Stomach (tissue), 19 donors: Measurements from ENCODE around the gene GAGE2A. TPM values are rescaled to one million over a fixed set of nuclear protein-coding genes. Genes with fewer than 3 reads are reported as not detected.
"Not testable (repeated sequence)": the region's sequence is repeated elsewhere in the genome, so short reads cannot be mapped to it uniquely, and the experiment has no call there.

Source experiments
- DNase-seq, 2 donors: peaks; one replicate each; pipeline versions ENCODE4 v3.0.0 to v3.0.0-alpha.2; 2013 to 2019
- H3K27ac ChIP-seq, 5 donors: fragments of 200-600 bp in 4 of 5; sonication (generic) in 4 of 5; one replicate each; pipeline ENCODE4 v1.5.1; 2013 to 2019; ENCODE audit warnings: mild to moderate bottlenecking in 1 of 5, moderate library complexity in 1 of 5
- H3K27me3 ChIP-seq, 3 donors: fragments of 200-600 bp; sonication (generic); one replicate each; pipeline ENCODE4 v1.5.1; 2017 to 2019; ENCODE audit warnings: mixed run types in 1 of 3
- H3K36me3 ChIP-seq, 4 donors: fragments of 200-600 bp; sonication (generic); 1 replicate in 3 of 4; 2 replicates in 1 of 4; pipeline ENCODE4 v1.5.1; 2016 to 2019
- H3K4me1 ChIP-seq, 4 donors: fragments of 200-600 bp; sonication (generic); one replicate each; pipeline ENCODE4 v1.5.1; 2016 to 2019
- H3K4me3 ChIP-seq, 4 donors: fragments of 200-600 bp; sonication (generic) in 3 of 4; one replicate each; pipeline ENCODE4 v1.5.1; 2016 to 2019; ENCODE audit warnings: mild to moderate bottlenecking in 1 of 4
- H3K9me3 ChIP-seq, 4 donors: fragments of 200-600 bp; sonication (generic); one replicate each; pipeline ENCODE4 v1.5.1; 2016 to 2019
- WGBS, 5 donors: extraction: QIAGEN DNeasy Blood & Tissue Kit in 3 of 5; methylation state at CpG; one replicate each; pipeline versions ENCODE4 v1.1.5 to v1.1.7; 2013 to 2018; 5-methylcytosine and 5-hydroxymethylcytosine counted together
- intact Hi-C: fragments of 100-400 bp; cut with DNase I; formaldehyde crosslinking; loops from one replicate; pipeline ENCODE4 v1.15.1; 2023; ENCODE audit warnings: low total_unique reads
- long read RNA-seq, 10 donors: transcript quantifications; one replicate each; lab custom pipeline, GENCODE V29; 2026
- polyA plus RNA-seq, 3 donors: library from polyadenylated mRNA; stranded (reverse); fragments of 200-250 nt; gene quantifications; one replicate each; pipeline ENCODE4 v1.2.3, GENCODE V29; 2013
- total RNA-seq, 5 donors: library from RNA; depleted of rRNA; stranded (reverse); fragments of >200 nt; gene quantifications; one replicate each; pipeline versions ENCODE4 v1.1.0 to v1.2.3, GENCODE V29; 2014 to 2016
- donor health status: healthy with polysubstance abuse.
- donor health status: Bipolar disorder and iron deficiency.
- donor health status: healthy.

The GAGE2A gene
- total RNA-seq (not detected), polyA plus RNA-seq (not detected)
- long read RNA-seq, donor 1: 0 reads
- long read RNA-seq, donor 2: 0 reads
- long read RNA-seq, donor 3: 0 reads
- long read RNA-seq, donor 4: 0 reads
- long read RNA-seq, donor 5, partial matches to known transcripts: 0 of 1 reads
- long read RNA-seq, donor 5, other reads (novel, unspliced or antisense): 0 of 1 reads
- long read RNA-seq, donor 6: 0 reads
- long read RNA-seq, donor 7: 0 reads
- long read RNA-seq, donor 8: 0 reads
- long read RNA-seq, donor 9: 0 reads
- long read RNA-seq, donor 10: 0 reads

DNA sequence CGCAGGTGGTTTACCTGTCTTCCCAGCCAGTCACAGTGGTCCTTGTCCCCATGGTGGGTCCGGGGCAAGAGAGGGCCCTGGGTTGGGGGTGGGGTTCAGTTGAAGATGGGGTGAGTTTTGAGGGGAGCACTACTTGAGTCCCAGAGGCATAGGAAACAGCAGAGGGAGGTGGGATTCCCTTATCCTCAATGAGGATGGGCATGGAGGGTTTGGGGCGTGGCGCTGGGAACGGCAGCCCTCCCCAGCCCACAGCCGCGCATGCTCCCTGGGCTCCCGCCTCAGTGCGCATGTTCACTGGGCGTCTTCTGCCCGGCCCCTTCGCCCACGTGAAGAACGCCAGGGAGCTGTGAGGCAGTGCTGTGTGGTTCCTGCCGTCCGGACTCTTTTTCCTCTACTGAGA is at the start of gene GAGE2A:
Gene GAGE2A, plus strand, starts transcription at position 301 of the 400 bp plus-strand sequence. CDS start 1,155 bp downstream, outside the sequence.
- H3K27me3 ChIP-seq, H3K9me3 ChIP-seq, H3K4me1 ChIP-seq, H3K27ac ChIP-seq, H3K36me3 ChIP-seq, intact Hi-C loops, H3K4me3 ChIP-seq, DNase-seq: not testable (repeated sequence)
- WGBS, 5 donors: no CpG with 5 or more reads among the region's 16 CpGs

DNA sequence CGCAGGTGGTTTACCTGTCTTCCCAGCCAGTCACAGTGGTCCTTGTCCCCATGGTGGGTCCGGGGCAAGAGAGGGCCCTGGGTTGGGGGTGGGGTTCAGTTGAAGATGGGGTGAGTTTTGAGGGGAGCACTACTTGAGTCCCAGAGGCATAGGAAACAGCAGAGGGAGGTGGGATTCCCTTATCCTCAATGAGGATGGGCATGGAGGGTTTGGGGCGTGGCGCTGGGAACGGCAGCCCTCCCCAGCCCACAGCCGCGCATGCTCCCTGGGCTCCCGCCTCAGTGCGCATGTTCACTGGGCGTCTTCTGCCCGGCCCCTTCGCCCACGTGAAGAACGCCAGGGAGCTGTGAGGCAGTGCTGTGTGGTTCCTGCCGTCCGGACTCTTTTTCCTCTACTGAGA is 47.9 kb upstream of the GAGE2A start, which contains the start of gene GAGE12D:
Gene GAGE12D, plus strand, starts transcription at position 301 of the 400 bp plus-strand sequence. CDS start 1,155 bp downstream, outside the sequence.
- H3K4me3 ChIP-seq, H3K36me3 ChIP-seq, H3K27ac ChIP-seq, H3K9me3 ChIP-seq, intact Hi-C loops, H3K27me3 ChIP-seq, H3K4me1 ChIP-seq, DNase-seq: not testable (repeated sequence)
- no CpG with 5 or more reads among the region's 16 CpGs for WGBS, 5 donors

DNA sequence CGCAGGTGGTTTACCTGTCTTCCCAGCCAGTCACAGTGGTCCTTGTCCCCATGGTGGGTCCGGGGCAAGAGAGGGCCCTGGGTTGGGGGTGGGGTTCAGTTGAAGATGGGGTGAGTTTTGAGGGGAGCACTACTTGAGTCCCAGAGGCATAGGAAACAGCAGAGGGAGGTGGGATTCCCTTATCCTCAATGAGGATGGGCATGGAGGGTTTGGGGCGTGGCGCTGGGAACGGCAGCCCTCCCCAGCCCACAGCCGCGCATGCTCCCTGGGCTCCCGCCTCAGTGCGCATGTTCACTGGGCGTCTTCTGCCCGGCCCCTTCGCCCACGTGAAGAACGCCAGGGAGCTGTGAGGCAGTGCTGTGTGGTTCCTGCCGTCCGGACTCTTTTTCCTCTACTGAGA is 38.3 kb upstream of the GAGE2A start, which contains the start of gene GAGE12E:
Gene GAGE12E, plus strand, starts transcription at position 301 of the 400 bp plus-strand sequence. CDS start 1,155 bp downstream, outside the sequence.
- DNase-seq, H3K27ac ChIP-seq, H3K9me3 ChIP-seq, H3K27me3 ChIP-seq, H3K4me1 ChIP-seq, H3K4me3 ChIP-seq, H3K36me3 ChIP-seq, intact Hi-C loops: not testable (repeated sequence)
- no CpG with 5 or more reads among the region's 16 CpGs for WGBS, 5 donors

DNA sequence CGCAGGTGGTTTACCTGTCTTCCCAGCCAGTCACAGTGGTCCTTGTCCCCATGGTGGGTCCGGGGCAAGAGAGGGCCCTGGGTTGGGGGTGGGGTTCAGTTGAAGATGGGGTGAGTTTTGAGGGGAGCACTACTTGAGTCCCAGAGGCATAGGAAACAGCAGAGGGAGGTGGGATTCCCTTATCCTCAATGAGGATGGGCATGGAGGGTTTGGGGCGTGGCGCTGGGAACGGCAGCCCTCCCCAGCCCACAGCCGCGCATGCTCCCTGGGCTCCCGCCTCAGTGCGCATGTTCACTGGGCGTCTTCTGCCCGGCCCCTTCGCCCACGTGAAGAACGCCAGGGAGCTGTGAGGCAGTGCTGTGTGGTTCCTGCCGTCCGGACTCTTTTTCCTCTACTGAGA is 28.8 kb upstream of the GAGE2A start, which contains the start of gene GAGE12F:
Gene GAGE12F, plus strand, starts transcription at position 301 of the 400 bp plus-strand sequence. CDS start 1,155 bp downstream, outside the sequence.
- intact Hi-C loops: not testable (repeated sequence)

DNA sequence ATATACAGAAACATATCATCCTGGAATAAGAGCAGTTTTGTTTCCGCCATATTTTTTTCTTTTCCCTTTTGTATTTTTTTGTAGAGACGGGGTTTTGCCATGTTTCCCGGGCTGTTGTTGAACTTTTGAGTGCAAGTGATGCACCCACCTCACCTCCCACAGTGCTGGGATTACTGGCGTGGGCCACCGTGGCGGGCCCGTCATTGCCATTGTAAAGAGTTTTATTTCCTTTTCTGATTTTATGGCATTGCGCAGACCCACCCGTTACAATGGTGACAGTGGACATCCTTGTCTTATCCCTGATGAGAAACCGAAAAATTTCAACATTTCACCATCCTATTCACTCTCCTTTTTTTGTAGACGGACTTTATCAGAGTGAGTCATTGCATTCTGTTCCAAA is 20.6 kb upstream of the GAGE2A start:
- DNase-seq, H3K4me1 ChIP-seq, H3K36me3 ChIP-seq, H3K9me3 ChIP-seq, intact Hi-C loops, H3K27me3 ChIP-seq, H3K27ac ChIP-seq, H3K4me3 ChIP-seq: not testable (repeated sequence)
- WGBS, 5 donors: 85% methylated on average over 4 of the region's 11 CpGs; no CpG with 5 or more reads in 4 of the 5 donors

More for the DNA sequence above, 28.8 kb upstream of the GAGE2A start, which contains the start of gene GAGE12F:
- H3K27ac ChIP-seq, H3K9me3 ChIP-seq, H3K27me3 ChIP-seq, H3K36me3 ChIP-seq, DNase-seq, H3K4me1 ChIP-seq, H3K4me3 ChIP-seq: not testable (repeated sequence)
- no CpG with 5 or more reads among the region's 16 CpGs for WGBS, 5 donors

GRCh38 chrX:49569152-49569551 is 20.1 kb upstream of the GAGE2A start:
- intact Hi-C loops, H3K4me3 ChIP-seq, H3K27ac ChIP-seq, H3K36me3 ChIP-seq, H3K27me3 ChIP-seq, H3K4me1 ChIP-seq, H3K9me3 ChIP-seq, DNase-seq: not testable (repeated sequence)
- WGBS, 5 donors: 91 to 97% methylated on average over 9 of the region's 13 CpGs; no CpG with 5 or more reads in 3 of the 5 donors

DNA sequence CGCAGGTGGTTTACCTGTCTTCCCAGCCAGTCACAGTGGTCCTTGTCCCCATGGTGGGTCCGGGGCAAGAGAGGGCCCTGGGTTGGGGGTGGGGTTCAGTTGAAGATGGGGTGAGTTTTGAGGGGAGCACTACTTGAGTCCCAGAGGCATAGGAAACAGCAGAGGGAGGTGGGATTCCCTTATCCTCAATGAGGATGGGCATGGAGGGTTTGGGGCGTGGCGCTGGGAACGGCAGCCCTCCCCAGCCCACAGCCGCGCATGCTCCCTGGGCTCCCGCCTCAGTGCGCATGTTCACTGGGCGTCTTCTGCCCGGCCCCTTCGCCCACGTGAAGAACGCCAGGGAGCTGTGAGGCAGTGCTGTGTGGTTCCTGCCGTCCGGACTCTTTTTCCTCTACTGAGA is 19.2 kb upstream of the GAGE2A start, which contains the start of gene GAGE12G:
Gene GAGE12G, plus strand, starts transcription at position 301 of the 400 bp plus-strand sequence. CDS start 1,155 bp downstream, outside the sequence.
- H3K9me3 ChIP-seq, H3K4me3 ChIP-seq, H3K27ac ChIP-seq, H3K36me3 ChIP-seq, H3K27me3 ChIP-seq, H3K4me1 ChIP-seq, intact Hi-C loops, DNase-seq: not testable (repeated sequence)
- WGBS, 5 donors: no CpG with 5 or more reads among the region's 16 CpGs

- intact Hi-C loops: not testable (repeated sequence)
- WGBS, 5 donors: no CpG with 5 or more reads among the region's 16 CpGs
Observed at GRCh38 chrX:49579649-49580048, 9.6 kb upstream of the GAGE2A start, which contains the start of gene GAGE12H. Gene GAGE12H (plus strand): TSS chrX:49579949. CDS start chrX:49581104, 1,155 bp downstream.

GRCh38 chrX:49589769-49590478 is 628 bp downstream of the GAGE2A start:
- H3K27ac ChIP-seq, H3K27me3 ChIP-seq, H3K4me1 ChIP-seq, H3K4me3 ChIP-seq, intact Hi-C loops, H3K9me3 ChIP-seq, H3K36me3 ChIP-seq: not testable (repeated sequence)
- peak; percentile 16 to 41 for DNase-seq
- 90 to 94% (median 92%) methylated on average over 21 to 32 of the region's 37 CpGs for WGBS, 5 donors

More at GRCh38 chrX:49579649-49580048, 9.6 kb upstream of the GAGE2A start, which contains the start of gene GAGE12H:
- not testable (repeated sequence) for DNase-seq, H3K9me3 ChIP-seq, H3K27me3 ChIP-seq, H3K27ac ChIP-seq, H3K36me3 ChIP-seq, H3K4me3 ChIP-seq, H3K4me1 ChIP-seq

DNA sequence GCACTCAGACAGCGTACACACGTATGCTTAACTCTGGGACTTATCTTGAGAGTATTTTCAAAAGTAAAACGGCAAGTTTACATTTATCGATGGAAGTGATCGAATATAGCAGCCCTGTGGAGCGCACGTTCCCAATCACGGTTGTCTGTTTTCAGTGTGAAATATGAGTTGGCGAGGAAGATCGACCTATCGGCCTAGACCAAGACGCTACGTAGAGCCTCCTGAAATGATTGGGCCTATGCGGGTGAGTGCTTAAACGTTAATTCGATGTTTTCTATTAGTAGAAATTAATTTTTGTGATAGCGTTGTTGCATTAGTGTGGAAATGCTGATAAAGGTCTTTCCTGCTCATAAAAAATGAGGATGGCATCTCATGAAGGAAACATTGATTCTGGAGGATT is 1.2 kb downstream of the GAGE2A start:
- H3K27ac ChIP-seq, H3K27me3 ChIP-seq, DNase-seq, H3K36me3 ChIP-seq, intact Hi-C loops, H3K9me3 ChIP-seq, H3K4me1 ChIP-seq, H3K4me3 ChIP-seq: not testable (repeated sequence)
- 87 to 94% (median 91%) methylated on average over 10 to 15 of the region's 17 CpGs for WGBS, 5 donors

DNA sequence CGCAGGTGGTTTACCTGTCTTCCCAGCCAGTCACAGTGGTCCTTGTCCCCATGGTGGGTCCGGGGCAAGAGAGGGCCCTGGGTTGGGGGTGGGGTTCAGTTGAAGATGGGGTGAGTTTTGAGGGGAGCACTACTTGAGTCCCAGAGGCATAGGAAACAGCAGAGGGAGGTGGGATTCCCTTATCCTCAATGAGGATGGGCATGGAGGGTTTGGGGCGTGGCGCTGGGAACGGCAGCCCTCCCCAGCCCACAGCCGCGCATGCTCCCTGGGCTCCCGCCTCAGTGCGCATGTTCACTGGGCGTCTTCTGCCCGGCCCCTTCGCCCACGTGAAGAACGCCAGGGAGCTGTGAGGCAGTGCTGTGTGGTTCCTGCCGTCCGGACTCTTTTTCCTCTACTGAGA is 9.4 kb downstream of the GAGE2A start, which contains the start of gene GAGE1:
Gene GAGE1, plus strand, starts transcription at position 301 of the 400 bp plus-strand sequence. CDS start 1,155 bp downstream, outside the sequence.
- no CpG with 5 or more reads among the region's 16 CpGs for WGBS, 5 donors
- H3K27me3 ChIP-seq, H3K4me3 ChIP-seq, H3K27ac ChIP-seq, H3K4me1 ChIP-seq, DNase-seq, intact Hi-C loops, H3K9me3 ChIP-seq, H3K36me3 ChIP-seq: not testable (repeated sequence)
